ENCODE measurements around the gene RTEL1. TPM values are rescaled to one million over a fixed set of nuclear protein-coding genes. Genes with fewer than 3 reads are reported as not detected.
A peak's percentile ranks its signal among the peaks of the same experiment; 100 is the strongest.

The RTEL1 gene
- polyA plus RNA-seq, 1 of the 3 experiments (the other 2 are of a cell fraction), result 9.9 TPM

- TF ChIP-seq RXRA (IDR thresholded peaks at IDR 0.05; ENCODE audit: borderline replicate concordance, low read depth), result peak; percentile 97
- peak; percentile 87 for TF ChIP-seq NFIC (IDR thresholded peaks at IDR 0.05; ENCODE audit: borderline replicate concordance)
- peak; percentile 96 for TF ChIP-seq JUND (IDR thresholded peaks at IDR 0.05)
- TF ChIP-seq EP300 (IDR thresholded peaks at IDR 0.05; ENCODE audit: borderline replicate concordance in 1 of 2, low read depth in 1 of 2, low read length in 1 of 2), result peak in 1 of 2 experiments; percentile 60; a peak in 1 of 4 replicates
- TF ChIP-seq ELF1 (IDR thresholded peaks at IDR 0.05), result peak; percentile 39; the same call in 1 of the 2 replicates
Measured at GRCh38 chr20:63682384-63683139, 24.4 kb downstream of the RTEL1 start (continued).

- POLR2A ChIA-PET, result no interaction called here
- no peak for TF ChIP-seq RAD21 (IDR thresholded peaks at IDR 0.05; ENCODE audit: low read length)
- no peak for TF ChIP-seq JUND (IDR thresholded peaks at IDR 0.05)
- TF ChIP-seq ZBTB33 (IDR thresholded peaks at IDR 0.05; ENCODE audit: borderline replicate concordance, low read depth), result no peak
- TF ChIP-seq MAX (IDR thresholded peaks at IDR 0.05; ENCODE audit: low read depth), result no peak
- no peak for TF ChIP-seq USF2 (IDR thresholded peaks at IDR 0.05; ENCODE audit: borderline replicate concordance, low read depth, low read length)
- no peak for TF ChIP-seq POLR2AphosphoS5 (IDR thresholded peaks at IDR 0.05; ENCODE audit: low read depth, low read length)
- no peak for TF ChIP-seq CHD2 (IDR thresholded peaks at IDR 0.05; ENCODE audit: low read length, partially characterized antibody)
- TF ChIP-seq RCOR1 (IDR thresholded peaks at IDR 0.05; ENCODE audit: low read length), result no peak
- no peak for TF ChIP-seq EZH2phosphoT487 (IDR thresholded peaks at IDR 0.05; ENCODE audit: borderline replicate concordance, low read depth)
- no peak for TF ChIP-seq PBX3 (IDR thresholded peaks at IDR 0.05)
- no peak for TF ChIP-seq ELF1 (IDR thresholded peaks at IDR 0.05)
- TF ChIP-seq CTCF (IDR thresholded peaks at IDR 0.05), result no peak
- TF ChIP-seq FOXJ3 (CRISPR knock-in tag; IDR thresholded peaks at IDR 0.05), result no peak
- no peaks in the 10 kb centered on the region for H3K79me2 ChIP-seq (ENCODE audit: insufficient read depth)
- peaks cover 0 to 16% of the 10 kb centered on the region in 2 experiments; a peak in 3 of 4 replicates for H3K4me1 ChIP-seq (ENCODE audit: control insufficient read depth in 1 of 2, insufficient read depth in 2 of 2, low read depth in 1 of 2, low read length in 1 of 2)
- WGBS (ENCODE audit: low lambda C conversion rate), result 85% methylated on average over 9 of the region's 21 CpGs
- no peak for DNase-seq
- CTCF ChIA-PET, result interaction anchor here (1.5 kb wide), 1 partner anchor 12 kb away, joined by 3 read pairs; no protein-coding TSS in a partner anchor
- H3K27me3 ChIP-seq (ENCODE audit: insufficient read depth), result no peaks in the 10 kb centered on the region
- H2AFZ ChIP-seq (ENCODE audit: low read depth), result no peak overlapping the region
- H3K9me3 ChIP-seq, result no peaks in the 10 kb centered on the region
- peaks cover 12% of the 10 kb centered on the region for H3F3A ChIP-seq (replicated peaks; ENCODE audit: insufficient read depth)
- H3K9me2 ChIP-seq, result no peaks in the 10 kb centered on the region
- no peaks in the 10 kb centered on the region for H4K20me1 ChIP-seq (ENCODE audit: insufficient read depth)
- no peak overlapping the region for H3K9ac ChIP-seq
- no peak overlapping the region for H3K4me2 ChIP-seq
- H3K4me3 ChIP-seq (ENCODE audit: low read depth in 2 of 2, low read length in 1 of 2), result no peak overlapping the region
- peaks cover 0 to 6% of the 10 kb centered on the region in 2 experiments for H3K36me3 ChIP-seq (replicated peaks in 1 of 2; ENCODE audit: control insufficient read depth in 1 of 2, insufficient read depth in 2 of 2, low read length in 1 of 2)
- H3K27ac ChIP-seq (ENCODE audit: low read depth in 2 of 2, low read length in 1 of 2), result no peak overlapping the region
Measured at GRCh38 chr20:63685269-63686026, 27.3 kb downstream of the RTEL1 start.

Data from SK-N-SH (cell line).